Measurements from ENCODE around the gene NUTF2.
"Not testable (repeated sequence)": the region's sequence is repeated elsewhere in the genome, so short reads cannot be mapped to it uniquely, and the experiment has no call there.

NUTF2 gene

GRCh38 chr16:67841198-67841815 lies 5.4 kb upstream of the NUTF2 start:
- DNase-seq = no peak

GRCh38 chr16:67841816-67842508 lies 4.8 kb upstream of the NUTF2 start, which contains the start of gene THAP11:
THAP11 (plus strand) TSS chr16:67842320; CDS start chr16:67842555, 235 bp downstream.
- DNase-seq = peak; percentile 91

- DNase-seq = no peak
Measured at GRCh38 chr16:67842509-67843342, 4.0 kb upstream of the NUTF2 start.

GRCh38 chr16:67843343-67843765 lies 3.4 kb upstream of the NUTF2 start:
- no peak for DNase-seq

GRCh38 chr16:67844497-67844896 lies 2.2 kb upstream of the NUTF2 start:
- DNase-seq = no peak

GRCh38 chr16:67845291-67846062 lies 1.3 kb upstream of the NUTF2 start:
- no peak for DNase-seq

- no peak for DNase-seq
Measured at GRCh38 chr16:67846063-67846319, 742 bp upstream of the NUTF2 start.

GRCh38 chr16:67847064-67847861 lies 530 bp downstream of the NUTF2 start, which contains the start of gene CENPT:
CENPT (minus strand) TSS chr16:67847693; CDS start chr16:67833859, 13,834 bp downstream.
- peak; percentile 57 for DNase-seq

GRCh38 chr16:67848118-67848517 lies 1.4 kb downstream of the NUTF2 start:
- DNase-seq = no peak

GRCh38 chr16:67853670-67854069 lies 6.9 kb downstream of the NUTF2 start:
- no peak for DNase-seq

GRCh38 chr16:67855789-67856188 lies 9.1 kb downstream of the NUTF2 start:
- no peak for DNase-seq

GRCh38 chr16:67856927-67857546 lies 10.3 kb downstream of the NUTF2 start:
- no peak for DNase-seq

- DNase-seq = peak; percentile 92
Measured at GRCh38 chr16:67857547-67858233, 11.0 kb downstream of the NUTF2 start.

- no peak for DNase-seq
Measured at GRCh38 chr16:67858500-67858899, 11.8 kb downstream of the NUTF2 start.

- DNase-seq = no peak
Measured at GRCh38 chr16:67860589-67861398, 14.1 kb downstream of the NUTF2 start.

- no peak for DNase-seq
Measured at GRCh38 chr16:67861877-67862276, 15.1 kb downstream of the NUTF2 start.

GRCh38 chr16:67862623-67863583 lies 16.2 kb downstream of the NUTF2 start:
- DNase-seq = no peak

- DNase-seq = not testable (repeated sequence)
Measured at GRCh38 chr16:67864044-67864443, 17.3 kb downstream of the NUTF2 start.

GRCh38 chr16:67864594-67864993 lies 17.9 kb downstream of the NUTF2 start:
- no peak for DNase-seq
